PFSK-1 (cell line): ENCODE results near the gene SEC14L1.
A peak's percentile ranks its signal among the peaks of the same experiment; 100 is the strongest.

Source experiments
- FOXP2 ChIP-seq: optimal IDR thresholded peaks from 2 replicates; pipeline ENCODE3; 2011; ENCODE audit warnings: borderline replicate concordance, control low read depth, inconsistent platforms; ENCODE audit not compliant: insufficient read depth; ENCODE audit errors: extremely low read length, extremely low read depth
- POLR2AphosphoS5 ChIP-seq: IDR thresholded peaks from 2 replicates; pipeline ENCODE4 v1.6.1; 2012; ENCODE audit warnings: low read depth, mild to moderate bottlenecking, control low read depth, low read length, moderate library complexity
- REST ChIP-seq, 2 experiments: IDR thresholded peaks; 2 replicates each; pipeline versions ENCODE4 v1.6.1 to v1.8.0; 2011 to 2012; ENCODE audit warnings: low read depth in 2 of 2, low read length in 2 of 2, control low read depth in 1 of 2, inconsistent platforms in 1 of 2, mild to moderate bottlenecking in 1 of 2, moderate library complexity in 1 of 2; ENCODE audit not compliant: insufficient read depth in 1 of 2
- SIN3A ChIP-seq: IDR thresholded peaks from 2 replicates; pipeline ENCODE4 v1.6.1; 2012; ENCODE audit warnings: mild to moderate bottlenecking, low read length, moderate library complexity, borderline replicate concordance; ENCODE audit not compliant: insufficient read depth
- TAF1 ChIP-seq: IDR thresholded peaks from 2 replicates; pipeline ENCODE4 v1.6.1; 2012; ENCODE audit warnings: low read length, control low read depth, borderline replicate concordance; ENCODE audit not compliant: insufficient read depth

- TF ChIP-seq POLR2AphosphoS5 (no peak), SIN3A (peak; percentile 43; the same call in 1 of the 2 replicates), TAF1 (no peak), REST (IDR thresholded peaks at IDR 0.05; ENCODE audit: insufficient read depth in 1 of 2, low read depth in 2 of 2, low read length in 2 of 2) (0 out of 4 replicates have a peak, but pooled peaks of 1 of the 2 experiments have one; percentile 25), FOXP2 (peak; percentile 31)
Measured at GRCh38 chr17:77235370-77235941, 94.7 kb downstream of the SEC14L1 start.
